ENCODE data around the gene AMOTL1. TPM values are rescaled to one million over a fixed set of nuclear protein-coding genes. Genes with fewer than 3 reads are reported as not detected.
A peak's percentile ranks its signal among the peaks of the same experiment; 100 is the strongest.

The AMOTL1 gene
- total and polyA plus RNA-seq, 8 donors: 5.0 to 46.3 (median 14.8) TPM

DNA sequence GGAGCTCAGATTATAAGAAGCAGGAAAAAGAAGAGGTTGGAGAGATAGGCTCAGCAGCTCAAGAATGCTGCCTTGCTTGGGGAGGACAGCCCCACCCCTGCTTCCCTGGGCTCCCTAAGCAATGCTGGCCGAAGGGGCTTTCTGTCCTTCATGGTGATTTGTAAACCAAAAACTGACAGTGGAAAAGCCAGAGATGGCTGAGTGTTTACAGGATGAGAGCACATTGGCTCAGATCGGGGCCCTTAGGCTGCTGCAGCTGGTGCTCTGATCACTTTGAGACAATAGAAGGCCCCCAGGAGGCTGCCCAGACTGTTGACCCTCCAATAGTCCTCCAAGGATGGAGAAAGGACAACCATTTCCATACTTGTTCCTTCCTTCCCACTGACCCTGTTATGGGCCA lies 28.8 kb upstream of the AMOTL1 start:
- TF ChIP-seq POLR2A (IDR thresholded peaks at IDR 0.05) (no peak), CTCF (IDR thresholded peaks at IDR 0.05) (no peak), POLR2AphosphoS5 (IDR thresholded peaks at IDR 0.05) (no peak), EP300 (IDR thresholded peaks at IDR 0.05) (no peak)
- 60 to 72% (median 65%) methylated on average over 2 of the region's 2 CpGs for WGBS, 5 donors
- peaks cover 6 to 43% (median 24%) of the 10 kb centered on the region in 4 donors for H3K4me1 ChIP-seq
- H3K36me3 ChIP-seq: no peaks in the 10 kb centered on the region
- no peak overlapping the region for H3K4me3 ChIP-seq
- H3K27ac ChIP-seq: no peak overlapping the region
- no peak for DNase-seq
- H3K9me3 ChIP-seq: no peaks in the 10 kb centered on the region
- peaks cover 0 to 30% (median 16%) of the 10 kb centered on the region in 3 donors for H3K27me3 ChIP-seq
- intact Hi-C loops (cut with DNase I; ENCODE audit: low total_unique reads): loop anchor here (10.0 kb wide), 1 partner anchor 115 kb away; no protein-coding TSS in a partner anchor

GRCh38 chr11:94740083-94741021 lies 27.8 kb upstream of the AMOTL1 start:
- H3K27ac ChIP-seq: peak overlapping the region in 3 of 5 donors; percentile 29 to 77 (median 72)
- H3K27me3 ChIP-seq: peaks cover 0 to 30% (median 16%) of the 10 kb centered on the region in 3 donors
- DNase-seq: peak in 1 of 2 donors; percentile 88
- peak overlapping the region; percentile 58 to 71 (median 60) for H3K4me3 ChIP-seq
- no peaks in the 10 kb centered on the region for H3K9me3 ChIP-seq
- intact Hi-C loops (cut with DNase I; ENCODE audit: low total_unique reads): no loop called here
- no peak for TF ChIP-seq EP300 (IDR thresholded peaks at IDR 0.05)
- no peak for TF ChIP-seq POLR2A (IDR thresholded peaks at IDR 0.05)
- TF ChIP-seq CTCF (IDR thresholded peaks at IDR 0.05): no peak
- no peak for TF ChIP-seq POLR2AphosphoS5 (IDR thresholded peaks at IDR 0.05)
- peaks cover 6 to 43% (median 24%) of the 10 kb centered on the region in 4 donors for H3K4me1 ChIP-seq
- H3K36me3 ChIP-seq: no peaks in the 10 kb centered on the region
- WGBS, 5 donors: 1 to 2% (median 1%) methylated on average over 20 to 82 of the region's 82 CpGs

- intact Hi-C loops (cut with DNase I; ENCODE audit: low total_unique reads): no loop called here
- Histone ChIP-seq H3K4me1 (peaks cover 6 to 44% (median 24%) of the 10 kb centered on the region in 4 donors), H3K4me3 (peak overlapping the region; percentile 58 to 71 (median 60)), H3K27me3 (peaks cover 0 to 30% (median 16%) of the 10 kb centered on the region in 3 donors), H3K36me3 (no peaks in the 10 kb centered on the region), H3K9me3 (no peaks in the 10 kb centered on the region), H3K27ac (peak overlapping the region in 3 of 5 donors; percentile 29 to 77 (median 72))
- WGBS, 5 donors: 1 to 2% (median 1%) methylated on average over 35 of the region's 35 CpGs
- TF ChIP-seq CTCF (IDR thresholded peaks at IDR 0.05) (peak in 5 of 7 experiments; percentile 25 to 57 (median 43)), POLR2AphosphoS5 (IDR thresholded peaks at IDR 0.05) (no peak), EP300 (IDR thresholded peaks at IDR 0.05) (no peak)
- DNase-seq: peak in 1 of 2 donors; percentile 75
Measured at GRCh38 chr11:94741022-94741679, 27.0 kb upstream of the AMOTL1 start.

DNA sequence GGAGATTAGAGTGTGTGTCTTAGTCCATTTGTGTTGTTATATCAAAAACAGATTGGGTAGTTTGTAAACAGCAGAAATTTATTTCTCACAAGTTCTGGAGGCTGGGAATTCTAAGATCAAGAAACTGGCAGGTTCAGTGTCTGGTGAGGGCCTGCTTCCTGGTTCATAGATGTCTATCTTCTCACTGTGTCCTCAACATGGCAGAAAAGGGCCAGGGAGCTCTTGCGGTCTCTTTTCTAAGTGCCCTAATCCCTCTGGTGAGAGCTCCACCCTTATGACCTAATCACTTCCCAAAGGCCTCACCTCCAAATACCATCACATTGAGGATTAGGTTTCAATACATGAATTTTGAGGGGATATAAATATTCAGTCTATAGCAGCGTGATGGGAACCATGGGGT lies 25.5 kb upstream of the AMOTL1 start:
- intact Hi-C loops (cut with DNase I; ENCODE audit: low total_unique reads): no loop called here
- TF ChIP-seq POLR2AphosphoS5 (IDR thresholded peaks at IDR 0.05) (no peak), CTCF (IDR thresholded peaks at IDR 0.05) (no peak), POLR2A (IDR thresholded peaks at IDR 0.05) (no peak), EP300 (IDR thresholded peaks at IDR 0.05) (no peak)
- Histone ChIP-seq H3K4me3 (no peak overlapping the region), H3K4me1 (peaks cover 19 to 49% (median 27%) of the 10 kb centered on the region in 4 donors), H3K36me3 (no peaks in the 10 kb centered on the region), H3K9me3 (no peaks in the 10 kb centered on the region), H3K27me3 (peaks cover 0 to 30% (median 16%) of the 10 kb centered on the region in 3 donors), H3K27ac (no peak overlapping the region)
- DNase-seq: no peak
- 89 to 95% (median 92%) methylated on average over 2 of the region's 2 CpGs for WGBS, 5 donors

Data from stomach (tissue), 9 donors.